PFSK-1 (cell line): ENCODE results near the gene SLPI.

Source experiments
- FOXP2 ChIP-seq: optimal IDR thresholded peaks from 2 replicates; pipeline ENCODE3; 2011; ENCODE audit warnings: borderline replicate concordance, control low read depth, inconsistent platforms; ENCODE audit not compliant: insufficient read depth; ENCODE audit errors: extremely low read length, extremely low read depth
- POLR2AphosphoS5 ChIP-seq: IDR thresholded peaks from 2 replicates; pipeline ENCODE4 v1.6.1; 2012; ENCODE audit warnings: low read depth, mild to moderate bottlenecking, control low read depth, low read length, moderate library complexity
- SIN3A ChIP-seq: IDR thresholded peaks from 2 replicates; pipeline ENCODE4 v1.6.1; 2012; ENCODE audit warnings: mild to moderate bottlenecking, low read length, moderate library complexity, borderline replicate concordance; ENCODE audit not compliant: insufficient read depth
- TAF1 ChIP-seq: IDR thresholded peaks from 2 replicates; pipeline ENCODE4 v1.6.1; 2012; ENCODE audit warnings: low read length, control low read depth, borderline replicate concordance; ENCODE audit not compliant: insufficient read depth
- TF ChIP-seq, protein P1 (sequence below), 2 experiments: IDR thresholded peaks; 2 replicates each; pipeline versions ENCODE4 v1.6.1 to v1.8.0; 2011 to 2012; ENCODE audit warnings: low read depth in 2 of 2, low read length in 2 of 2, control low read depth in 1 of 2, inconsistent platforms in 1 of 2, mild to moderate bottlenecking in 1 of 2, moderate library complexity in 1 of 2; ENCODE audit not compliant: insufficient read depth in 1 of 2

DNA sequence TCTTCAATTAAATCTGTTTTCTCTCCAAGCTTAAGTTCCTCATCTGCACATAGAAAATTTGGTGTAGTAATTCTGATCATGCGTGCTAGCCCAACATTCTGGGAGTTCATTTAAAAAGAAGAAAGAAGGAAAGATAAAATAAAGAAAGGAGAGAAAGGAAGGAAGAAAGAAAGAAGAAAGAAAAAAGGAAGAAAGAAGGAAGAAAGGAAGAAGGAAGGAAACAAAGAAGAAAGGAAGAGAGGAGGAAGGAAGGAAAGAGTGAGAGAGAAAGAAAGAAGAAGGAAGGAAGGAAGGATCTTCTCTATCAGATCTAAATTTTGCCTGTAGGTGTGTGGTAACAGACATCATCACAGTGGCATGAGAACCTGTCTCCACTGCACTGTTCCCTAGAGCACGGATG is 16.2 kb downstream of the SLPI start:
- TF ChIP-seq TAF1 (no peak), SIN3A (no peak), POLR2AphosphoS5 (no peak), FOXP2 (no peak)
- TF ChIP-seq, protein P1, sequence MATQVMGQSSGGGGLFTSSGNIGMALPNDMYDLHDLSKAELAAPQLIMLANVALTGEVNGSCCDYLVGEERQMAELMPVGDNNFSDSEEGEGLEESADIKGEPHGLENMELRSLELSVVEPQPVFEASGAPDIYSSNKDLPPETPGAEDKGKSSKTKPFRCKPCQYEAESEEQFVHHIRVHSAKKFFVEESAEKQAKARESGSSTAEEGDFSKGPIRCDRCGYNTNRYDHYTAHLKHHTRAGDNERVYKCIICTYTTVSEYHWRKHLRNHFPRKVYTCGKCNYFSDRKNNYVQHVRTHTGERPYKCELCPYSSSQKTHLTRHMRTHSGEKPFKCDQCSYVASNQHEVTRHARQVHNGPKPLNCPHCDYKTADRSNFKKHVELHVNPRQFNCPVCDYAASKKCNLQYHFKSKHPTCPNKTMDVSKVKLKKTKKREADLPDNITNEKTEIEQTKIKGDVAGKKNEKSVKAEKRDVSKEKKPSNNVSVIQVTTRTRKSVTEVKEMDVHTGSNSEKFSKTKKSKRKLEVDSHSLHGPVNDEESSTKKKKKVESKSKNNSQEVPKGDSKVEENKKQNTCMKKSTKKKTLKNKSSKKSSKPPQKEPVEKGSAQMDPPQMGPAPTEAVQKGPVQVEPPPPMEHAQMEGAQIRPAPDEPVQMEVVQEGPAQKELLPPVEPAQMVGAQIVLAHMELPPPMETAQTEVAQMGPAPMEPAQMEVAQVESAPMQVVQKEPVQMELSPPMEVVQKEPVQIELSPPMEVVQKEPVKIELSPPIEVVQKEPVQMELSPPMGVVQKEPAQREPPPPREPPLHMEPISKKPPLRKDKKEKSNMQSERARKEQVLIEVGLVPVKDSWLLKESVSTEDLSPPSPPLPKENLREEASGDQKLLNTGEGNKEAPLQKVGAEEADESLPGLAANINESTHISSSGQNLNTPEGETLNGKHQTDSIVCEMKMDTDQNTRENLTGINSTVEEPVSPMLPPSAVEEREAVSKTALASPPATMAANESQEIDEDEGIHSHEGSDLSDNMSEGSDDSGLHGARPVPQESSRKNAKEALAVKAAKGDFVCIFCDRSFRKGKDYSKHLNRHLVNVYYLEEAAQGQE (IDR thresholded peaks at IDR 0.05; ENCODE audit: insufficient read depth in 1 of 2, low read depth in 2 of 2, low read length in 2 of 2): no peak
